Medulla oblongata (tissue), 1 donor: ENCODE data around the gene DCAF5.
"Not testable (repeated sequence)": the region's sequence is repeated elsewhere in the genome, so short reads cannot be mapped to it uniquely, and the experiment has no call there.

ENCODE experiments used
- DNase-seq: peaks from one replicate; pipeline ENCODE4 v3.0.0-alpha.2; 2015; ENCODE audit errors: extremely low spot score

The DCAF5 gene

DNA sequence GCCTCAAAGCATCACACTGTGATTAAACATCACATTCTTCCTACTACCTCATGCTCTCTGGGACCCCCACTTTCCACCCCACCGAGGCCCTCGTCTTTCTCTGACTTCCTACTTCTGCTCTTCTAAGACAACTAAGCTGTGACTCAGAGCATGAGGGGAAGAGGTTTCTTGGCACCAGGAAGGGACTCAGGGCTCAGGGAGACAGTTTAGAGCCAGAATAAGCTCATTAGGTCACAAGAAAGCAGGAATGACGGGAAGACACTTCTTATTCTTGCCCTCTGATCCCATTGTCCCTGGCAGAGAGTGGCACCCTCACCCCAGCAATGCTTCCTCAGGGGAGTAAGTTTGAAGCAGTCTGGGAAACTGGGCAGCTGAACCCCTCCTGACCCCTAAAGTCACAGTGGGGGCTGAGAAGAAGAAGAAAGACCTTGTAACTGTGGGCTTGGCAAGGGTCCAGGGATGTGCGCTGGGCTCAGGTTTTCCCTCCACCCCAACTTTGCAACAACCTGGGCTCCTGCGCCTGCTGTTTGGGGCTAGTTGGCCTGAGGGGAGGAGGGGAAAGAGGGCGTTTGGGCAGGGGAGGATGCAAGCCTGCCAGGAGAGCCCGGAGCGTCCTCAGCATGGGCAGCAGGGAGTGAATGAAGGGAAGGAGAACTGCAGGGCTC lies 109.2 kb downstream of the DCAF5 start:
- peak; percentile 58 for DNase-seq

DNA sequence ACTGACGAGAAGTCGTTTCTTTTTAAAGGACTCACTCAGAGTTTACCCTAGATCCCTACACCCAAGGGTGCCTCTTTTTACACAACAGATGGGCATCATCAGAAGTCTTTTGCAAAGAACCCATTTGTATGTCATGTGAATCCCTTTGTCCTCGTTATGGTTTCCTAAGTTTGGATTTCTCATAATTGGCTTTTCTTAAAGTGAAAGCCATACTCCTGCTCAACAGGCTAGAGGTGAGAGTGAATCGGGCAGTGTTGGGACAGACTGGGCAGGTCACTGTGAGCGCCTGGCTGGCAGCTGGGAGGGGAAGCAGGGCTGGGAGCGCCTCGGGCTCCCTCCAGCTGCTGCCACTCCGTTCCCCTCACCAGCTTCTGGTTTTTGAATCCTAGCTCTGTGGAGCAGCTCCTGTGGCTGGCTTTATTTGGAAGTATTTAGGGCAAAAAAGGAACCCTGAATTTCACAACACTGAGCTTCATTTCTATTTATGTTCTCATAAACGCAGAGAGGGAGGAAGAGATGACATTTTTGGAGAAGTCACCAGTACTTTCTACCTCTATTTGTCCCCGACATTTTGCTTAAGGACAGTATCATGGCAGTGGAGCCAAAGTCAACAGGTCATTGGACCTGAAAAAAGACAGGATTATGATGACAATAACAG lies 110.0 kb downstream of the DCAF5 start:
- peak; percentile 70 for DNase-seq

DNA sequence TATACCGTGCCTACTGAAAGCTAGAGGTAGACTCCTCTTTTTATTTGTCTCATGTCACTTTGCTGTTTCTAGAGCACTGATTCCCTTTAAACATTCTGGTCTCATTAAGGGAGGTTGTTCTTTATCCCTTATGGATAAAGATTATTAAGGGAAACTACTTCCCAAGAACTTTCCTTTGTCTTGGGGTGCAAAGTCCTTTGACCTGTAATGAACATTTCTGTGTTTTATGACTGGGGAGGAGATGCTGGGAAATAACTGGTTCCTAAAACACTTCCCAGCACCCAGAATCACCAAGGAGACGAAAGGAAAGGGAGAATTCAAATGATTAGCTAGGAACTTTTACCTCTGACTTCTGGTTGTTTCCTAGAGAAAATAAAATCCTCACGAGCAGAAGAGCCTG lies 110.6 kb downstream of the DCAF5 start:
- DNase-seq: no peak

DNA sequence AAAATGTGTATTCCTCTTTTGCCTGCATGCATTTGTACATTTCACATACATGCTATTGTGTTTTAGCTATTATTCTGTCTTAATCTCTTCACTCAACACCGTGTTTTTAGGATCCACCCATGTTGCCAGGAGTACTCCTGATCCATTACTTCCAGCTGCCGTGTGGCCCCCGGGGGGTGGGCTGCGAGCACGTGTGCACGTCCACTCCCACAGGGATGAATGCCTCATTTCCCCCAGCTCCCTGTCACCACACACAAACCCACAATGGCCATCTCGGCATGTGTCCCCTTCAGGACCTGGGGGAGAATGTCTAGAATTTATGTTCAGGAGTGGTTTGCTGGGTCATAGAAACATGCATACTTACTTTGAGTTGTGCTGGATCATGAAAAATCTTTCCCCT lies 111.1 kb downstream of the DCAF5 start:
- DNase-seq: no peak

DNA sequence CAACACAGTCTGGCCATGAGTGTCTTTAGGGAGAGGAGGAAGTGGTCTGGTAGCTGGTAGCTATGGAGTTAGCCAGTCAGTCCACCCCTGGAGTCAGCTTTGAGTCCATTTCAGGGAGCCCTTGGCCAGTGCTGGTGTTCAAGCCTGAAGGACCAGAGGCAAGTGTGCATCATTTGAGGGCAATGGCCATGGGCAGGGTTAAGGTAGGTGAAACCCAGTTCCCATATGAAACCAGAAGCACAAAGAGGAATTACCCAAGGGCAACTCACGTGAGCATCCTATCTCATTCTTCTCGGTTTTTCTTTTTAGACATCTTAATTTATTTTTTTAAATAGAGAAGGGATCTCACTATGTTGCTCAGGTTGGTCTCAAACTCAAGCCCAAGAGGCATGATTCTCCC lies 112.6 kb downstream of the DCAF5 start:
- DNase-seq: no peak

DNA sequence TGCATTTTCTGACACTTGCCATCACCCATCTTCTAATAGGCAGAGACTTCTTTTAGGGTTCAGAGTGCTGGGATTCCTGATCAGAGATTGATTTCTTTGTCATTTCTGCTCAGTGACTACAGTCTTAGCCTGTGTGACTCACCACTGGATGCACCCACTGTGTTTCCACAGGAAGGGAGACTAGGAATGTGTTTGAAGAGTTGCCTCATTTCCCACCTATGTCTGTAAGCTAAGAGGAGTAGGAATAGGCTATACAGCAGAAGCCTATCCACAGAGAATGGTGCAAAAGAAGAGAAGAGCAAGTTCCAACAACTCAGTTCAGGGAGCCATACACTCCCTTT lies 113.7 kb downstream of the DCAF5 start:
- DNase-seq: no peak

DNA sequence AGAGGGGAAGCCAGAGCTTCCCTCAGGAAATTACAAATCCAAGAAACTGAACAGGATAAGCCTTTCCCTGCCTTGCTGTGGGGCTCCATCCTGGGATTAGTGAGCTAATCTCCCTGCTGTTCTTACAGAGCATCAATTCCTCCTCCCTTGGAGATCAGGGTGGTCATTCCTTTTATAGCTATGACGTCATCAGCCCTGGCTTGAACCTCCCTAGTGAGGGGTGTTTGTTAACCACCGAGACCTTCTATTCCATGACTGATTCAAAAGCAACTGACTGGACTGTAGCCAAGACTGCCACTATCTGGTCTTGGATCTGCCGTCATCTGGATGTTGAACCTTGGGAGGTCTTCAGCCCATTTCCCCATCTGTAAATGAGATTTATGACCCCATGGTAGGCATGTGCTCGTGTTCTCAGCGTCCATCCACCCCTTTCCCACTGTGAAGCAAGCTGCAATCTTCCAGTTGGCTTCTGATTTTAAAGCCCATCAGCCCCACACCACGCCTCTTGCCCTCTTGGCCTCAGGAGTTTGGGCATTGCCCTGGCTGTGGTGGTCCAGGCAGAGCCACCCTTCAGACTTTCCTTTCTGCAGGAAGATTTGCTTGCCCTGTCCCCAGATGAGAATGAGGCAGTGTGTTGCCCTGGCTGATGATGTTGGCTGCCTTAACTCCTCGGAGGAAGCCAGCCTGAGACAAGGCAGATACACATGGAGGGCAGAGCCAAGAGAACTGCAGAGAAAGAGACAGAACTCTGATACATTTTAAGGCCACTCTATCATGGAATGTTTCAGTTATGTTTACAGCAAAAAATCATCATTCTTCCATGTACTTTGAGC lies 114.2 kb downstream of the DCAF5 start:
- DNase-seq: no peak

DNA sequence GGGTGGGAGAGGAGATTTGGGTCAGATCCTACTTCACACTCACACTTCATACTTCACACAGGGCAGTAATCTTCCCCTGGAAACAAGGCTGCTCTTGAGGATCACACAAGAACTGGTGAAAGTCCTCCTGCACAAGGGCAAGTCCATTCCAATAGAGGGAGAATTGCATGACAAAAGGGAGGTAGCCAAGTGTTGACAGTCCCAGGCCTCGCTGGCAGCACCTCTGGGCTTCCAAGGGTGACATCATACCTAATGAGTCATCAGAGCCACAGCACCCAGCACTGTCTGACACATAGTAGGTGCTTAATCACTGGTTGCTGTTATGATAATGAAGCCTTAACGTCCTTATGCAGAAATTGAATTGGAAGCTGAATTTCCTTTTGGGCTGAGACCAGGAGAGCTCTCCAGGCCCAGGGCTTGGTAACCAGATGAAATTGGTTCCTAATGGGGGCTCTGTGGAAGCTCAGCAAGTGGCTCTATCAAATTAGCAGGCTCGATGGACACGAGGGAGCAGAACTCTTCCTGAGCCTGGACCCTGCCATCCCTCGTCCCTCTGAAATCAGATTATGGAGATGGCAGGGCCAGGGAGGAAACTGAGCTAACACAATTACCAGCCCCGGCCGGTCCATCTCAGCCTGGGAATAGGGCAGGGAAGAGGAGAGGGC lies 115.0 kb downstream of the DCAF5 start:
- no peak for DNase-seq

DNA sequence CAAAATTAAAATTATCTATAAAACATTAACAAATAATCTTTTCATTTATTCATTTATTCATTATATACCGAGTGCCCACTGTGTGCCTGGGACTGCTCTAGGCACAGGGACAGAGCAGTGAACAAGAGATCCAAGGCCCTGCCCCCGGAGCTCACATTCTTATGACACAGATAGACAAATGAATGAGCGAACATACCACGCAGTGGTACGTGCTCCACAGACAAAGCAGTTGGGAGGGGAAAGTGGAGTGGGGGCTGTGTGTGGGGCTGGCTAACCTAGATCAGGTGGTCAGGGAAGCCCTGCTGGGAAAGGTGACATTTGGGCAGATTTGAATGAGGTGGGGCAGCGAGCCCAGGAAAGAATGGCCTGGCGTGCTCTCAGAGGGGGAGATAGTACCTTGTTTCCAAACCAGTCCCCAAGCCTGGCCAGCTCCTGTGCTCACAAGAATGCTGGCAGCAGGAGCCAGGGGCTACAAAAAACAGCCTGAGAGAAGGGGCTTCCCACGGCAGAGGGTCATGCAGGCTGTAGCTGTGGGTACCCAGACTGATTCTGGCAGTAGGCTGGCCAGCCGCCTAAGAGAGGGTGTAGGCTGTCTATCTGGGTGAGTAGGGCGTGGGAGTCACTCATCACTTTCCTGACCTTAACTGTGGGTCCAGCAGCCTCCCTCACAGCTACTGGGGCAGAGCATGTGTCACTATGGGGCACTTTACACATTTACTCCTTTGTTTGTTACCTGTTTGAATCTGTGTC lies 116.0 kb downstream of the DCAF5 start:
- no peak for DNase-seq

DNA sequence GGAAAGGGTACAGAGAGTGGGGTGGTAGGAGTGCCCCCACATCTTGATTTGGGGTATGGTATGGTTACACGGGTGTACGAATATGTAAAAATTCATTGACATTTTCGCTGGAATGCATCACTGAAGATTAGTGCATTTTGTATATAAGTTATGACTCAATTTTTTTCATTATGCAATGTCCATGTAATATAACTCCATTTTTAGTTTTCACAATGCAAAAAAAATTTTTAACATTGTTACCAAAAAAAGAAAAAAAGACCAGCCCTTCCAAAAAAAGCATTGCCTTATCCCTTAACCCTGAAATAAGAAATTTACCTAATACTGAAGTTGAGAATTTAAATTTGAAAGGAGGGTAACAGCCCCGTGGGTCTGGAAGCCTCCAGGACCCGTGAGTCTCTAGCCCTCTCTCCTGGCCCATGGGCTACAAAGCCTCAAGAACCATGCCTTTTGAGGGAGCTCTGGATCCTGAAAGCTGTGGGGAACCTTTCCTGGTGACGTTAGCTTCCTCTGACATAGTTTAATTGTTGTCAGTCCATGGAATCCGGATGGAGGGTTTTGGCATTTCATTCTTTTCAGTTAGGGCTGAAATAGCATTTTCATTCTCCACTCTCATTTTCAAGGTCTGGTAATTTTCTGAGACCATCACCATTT lies 118.2 kb downstream of the DCAF5 start:
- no peak for DNase-seq

DNA sequence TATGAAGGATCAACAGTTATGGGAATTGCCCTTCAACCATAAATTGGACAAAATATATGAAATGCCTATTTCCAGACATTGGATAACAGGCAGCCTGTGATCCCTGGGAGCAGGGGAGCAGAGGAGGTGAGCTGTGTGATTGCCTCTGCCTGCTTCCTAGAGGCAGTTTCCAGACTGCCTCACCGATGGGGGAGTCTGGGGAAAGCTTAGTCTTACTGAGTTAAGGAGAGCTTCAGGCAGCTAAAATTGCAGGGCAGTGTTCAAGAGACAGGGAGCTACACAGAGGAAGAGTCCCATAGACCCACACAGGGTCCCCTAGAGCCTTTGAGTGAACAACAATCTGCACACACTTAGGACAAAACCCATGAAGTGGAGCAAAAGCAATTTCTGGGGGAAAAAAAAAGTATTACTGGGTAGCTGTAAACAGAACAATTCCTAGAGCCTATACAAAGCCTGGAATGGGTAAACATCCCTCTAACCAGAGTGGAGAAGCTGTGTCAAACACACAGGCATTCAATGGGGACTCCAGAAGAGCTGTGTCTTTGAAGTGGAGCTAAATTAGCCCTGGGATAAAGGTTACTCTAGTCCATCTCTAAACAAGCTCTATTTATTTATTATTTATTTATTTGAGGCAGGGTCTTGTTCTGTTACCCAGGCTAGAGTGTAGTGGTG lies 125.5 kb downstream of the DCAF5 start:
- no peak for DNase-seq

DNA sequence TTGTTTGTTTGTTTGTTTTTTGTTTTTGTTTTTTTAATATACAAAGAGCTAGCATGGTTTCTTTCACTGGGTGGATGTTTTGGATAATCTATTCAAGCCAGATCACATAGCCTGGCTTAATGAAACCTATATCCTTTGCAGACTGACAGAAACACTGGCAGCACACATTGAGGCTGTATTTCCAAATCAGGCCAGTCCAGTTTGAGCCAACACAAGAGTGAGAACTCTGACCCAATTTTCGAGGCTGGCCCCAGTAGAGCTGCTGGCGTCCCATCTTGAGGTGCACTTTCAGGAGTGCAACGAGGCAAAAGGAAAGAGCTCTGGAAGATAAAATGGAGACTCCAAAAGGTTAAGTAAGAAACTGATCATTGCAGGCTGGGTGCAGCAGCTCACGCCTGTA lies 129.9 kb downstream of the DCAF5 start:
- DNase-seq: no peak

DNA sequence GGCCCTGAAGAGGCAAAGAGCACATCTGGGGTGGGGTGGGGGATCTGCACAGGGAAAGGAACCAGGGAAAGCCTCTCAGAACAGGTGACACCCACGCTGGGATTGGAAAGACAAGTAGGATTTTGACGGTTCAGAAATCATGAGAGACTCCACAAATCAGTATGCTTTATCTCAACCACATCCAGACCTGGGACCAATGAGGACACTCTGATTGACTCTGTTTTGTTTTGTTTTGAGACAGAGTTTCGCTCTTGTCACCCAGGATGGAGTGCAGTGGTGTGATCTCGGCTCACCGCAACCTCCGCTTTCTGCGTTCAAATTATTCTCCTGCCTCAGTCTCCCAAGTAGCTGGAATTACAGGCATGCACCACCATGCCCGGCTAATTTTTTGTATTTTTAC lies 130.8 kb downstream of the DCAF5 start:
- DNase-seq: not testable (repeated sequence)

DNA sequence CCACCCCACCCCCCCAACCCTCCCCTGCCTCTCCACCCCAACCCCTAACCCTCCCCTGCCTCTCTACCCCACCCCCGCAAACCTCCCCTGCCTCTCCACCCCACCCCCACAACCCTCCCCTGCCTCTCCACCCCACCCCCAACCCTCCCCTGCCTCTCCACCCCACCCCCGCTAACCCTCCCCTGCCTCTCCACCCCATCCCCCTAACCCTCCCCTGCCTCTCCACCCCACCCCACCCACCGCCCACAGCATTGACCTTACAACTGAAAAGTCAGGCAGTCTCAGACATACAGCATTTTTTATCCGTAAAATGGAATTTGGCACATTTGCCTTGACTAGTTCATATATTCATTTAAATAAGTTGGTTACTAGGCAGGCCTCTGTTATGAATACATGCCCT lies 135.2 kb downstream of the DCAF5 start:
- DNase-seq: no peak

DNA sequence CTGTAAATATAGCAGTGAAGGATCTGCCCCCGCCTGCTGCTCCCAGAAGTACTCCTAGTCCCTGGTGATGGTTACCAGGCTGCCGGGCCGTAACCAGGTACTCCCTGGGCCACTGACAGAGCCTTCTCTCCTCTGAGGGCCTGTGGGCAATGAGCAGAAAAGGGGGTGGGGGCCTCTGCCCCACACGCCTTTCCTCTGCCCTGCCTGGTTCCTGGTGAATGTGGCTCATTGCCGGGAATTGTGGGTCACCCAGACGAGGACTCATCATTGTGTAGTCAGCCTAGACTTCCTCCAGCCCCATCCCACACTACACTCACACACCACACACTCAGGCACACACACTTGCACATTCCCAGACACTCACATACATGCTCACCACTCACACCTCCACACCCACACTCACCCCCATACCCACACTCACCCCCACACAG lies 138.1 kb downstream of the DCAF5 start:
- no peak for DNase-seq

DNA sequence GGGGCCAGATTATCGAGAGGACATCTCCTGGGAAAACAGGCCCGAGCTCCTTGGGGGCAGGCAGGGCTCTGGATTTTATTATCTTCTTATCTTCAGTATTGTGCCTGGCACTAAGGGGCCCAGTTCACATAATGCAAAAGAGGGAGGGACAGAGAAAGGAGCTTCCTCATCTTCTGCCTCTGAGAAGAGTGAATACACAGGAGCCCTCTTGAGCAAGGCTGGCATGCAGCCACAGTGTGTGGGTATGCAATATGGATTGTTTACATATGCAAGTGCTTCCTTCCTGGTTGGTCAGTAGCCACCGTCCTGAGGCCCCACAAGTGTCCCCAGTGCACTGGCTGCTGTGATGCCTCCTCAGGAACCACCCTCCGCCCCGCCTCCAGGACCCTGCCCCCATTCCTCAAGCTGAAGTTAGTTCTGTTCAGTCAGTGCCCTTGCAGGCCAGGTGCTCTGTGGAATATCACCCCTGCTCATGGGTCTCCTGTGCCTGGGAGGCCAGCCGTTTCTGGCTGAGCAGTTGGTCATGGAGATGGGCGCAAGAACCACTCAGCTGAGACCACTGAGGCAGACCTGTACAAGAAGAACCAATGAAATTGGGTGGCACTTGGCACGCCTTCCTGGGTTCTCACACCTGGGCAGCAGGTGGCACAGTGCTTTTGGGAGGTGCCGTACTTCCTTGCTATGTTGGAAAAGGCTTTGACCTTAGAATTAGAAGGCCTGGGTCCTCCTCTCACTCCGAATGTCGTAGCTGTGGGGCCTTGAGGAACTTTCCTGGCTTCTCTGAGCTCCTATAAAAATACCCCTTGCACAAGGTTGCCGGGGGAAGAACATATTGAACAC lies 138.8 kb downstream of the DCAF5 start:
- peak; percentile 10 for DNase-seq

DNA sequence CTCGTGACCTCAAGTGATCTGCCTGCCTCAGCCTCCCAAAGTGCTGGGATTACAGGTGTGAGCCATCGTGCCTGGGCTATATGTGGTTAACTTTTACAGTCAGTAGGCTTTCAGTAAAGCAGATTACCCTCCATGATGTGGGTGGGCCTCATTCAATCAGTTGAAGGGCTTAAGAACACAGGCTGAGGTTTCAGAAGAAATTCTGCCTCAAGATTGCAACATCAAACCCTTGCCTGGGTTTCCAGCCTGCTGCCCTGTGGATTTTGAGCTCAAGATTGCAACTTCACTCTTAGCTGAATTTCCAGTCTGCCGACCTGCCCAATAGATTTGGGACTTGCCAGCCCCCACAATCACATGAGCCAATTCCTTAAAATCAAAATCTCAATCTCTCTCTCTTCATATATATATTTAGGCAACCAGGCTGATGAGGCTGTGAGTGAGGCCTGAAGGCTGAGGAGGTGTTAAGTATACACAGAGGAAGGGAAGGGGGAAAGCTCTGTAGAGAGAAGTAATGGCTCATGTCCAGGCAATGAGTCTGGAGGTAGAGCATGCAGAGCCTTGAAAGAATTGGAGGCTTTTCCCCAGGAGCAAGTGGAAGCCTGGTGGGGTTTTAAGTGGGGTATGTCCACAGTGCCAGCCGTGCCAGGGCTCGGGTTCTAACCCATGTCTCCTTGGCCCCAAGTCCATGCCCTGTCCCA lies 140.5 kb downstream of the DCAF5 start:
- DNase-seq: no peak

DNA sequence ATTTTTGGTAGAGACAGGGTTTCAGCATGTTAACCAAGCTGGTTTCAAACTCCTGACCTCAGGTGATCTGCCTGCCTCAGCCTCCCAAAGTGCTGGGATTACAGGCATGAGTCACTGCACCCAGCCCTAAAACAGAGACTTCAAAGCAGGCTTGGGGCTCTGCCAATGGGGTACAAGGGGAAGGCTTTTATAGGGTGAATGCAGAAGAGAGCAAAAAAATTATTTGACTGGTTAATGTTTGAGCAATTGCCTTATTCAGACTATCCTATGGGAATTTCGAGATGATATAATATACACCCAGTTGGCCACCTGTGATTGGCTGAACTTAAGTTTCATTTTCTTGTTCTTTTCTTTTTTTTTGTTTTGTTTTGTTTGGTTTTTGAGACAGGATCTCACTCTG lies 142.3 kb downstream of the DCAF5 start:
- no peak for DNase-seq

DNA sequence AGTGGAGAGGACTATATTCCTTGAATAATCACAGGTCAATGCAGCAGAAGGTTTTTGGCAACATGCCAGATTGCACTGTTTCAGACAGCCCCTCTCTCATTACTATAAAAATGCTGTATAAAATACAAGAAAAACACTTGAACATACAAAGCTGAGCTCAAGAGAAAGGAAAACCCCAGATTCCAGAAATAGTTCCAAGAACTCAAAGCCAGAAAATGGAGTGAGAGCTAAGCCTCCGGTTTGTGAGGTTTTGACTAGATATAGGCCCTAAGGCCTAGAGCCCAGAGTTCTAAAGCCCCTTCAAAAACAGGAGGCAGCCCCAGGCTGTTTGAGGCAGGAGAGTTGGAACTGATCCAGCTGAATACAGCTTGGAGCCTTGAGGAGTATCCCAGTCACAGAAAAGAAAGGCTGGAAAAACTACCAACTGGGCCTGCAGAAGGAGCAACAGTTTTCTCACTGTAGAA lies 144.5 kb downstream of the DCAF5 start:
- no peak for DNase-seq
